G401 (cell line): ENCODE measurements around the gene SLC39A6. TPM values are rescaled to one million over a fixed set of nuclear protein-coding genes. Genes with fewer than 3 reads are reported as not detected.
"Not testable (repeated sequence)": the region's sequence is repeated elsewhere in the genome, so short reads cannot be mapped to it uniquely, and the experiment has no call there.

ENCODE experiments used
- DNase-seq: peaks from one replicate; pipeline ENCODE4 v3.0.0-alpha.2; 2015; ENCODE audit warnings: low spot score
- in situ Hi-C: cut with HindIII; loops from 2 replicates; pipeline ENCODE4 v1.10.0; 2016; ENCODE audit warnings: low sequenced_read_pairs, mixed read lengths
- total RNA-seq: library from RNA; depleted of rRNA; stranded (reverse); fragments of >200 nt; shearing (Covaris generic); gene quantifications from 2 replicates; pipeline ENCODE4 v1.2.3, GENCODE V29; 2014

SLC39A6 gene
- total RNA-seq, 1 experiment from 2014 or later = 69.7 TPM

- in situ Hi-C loops = no loop called here
- no peak for DNase-seq
These were observed 14.3 kb upstream of the SLC39A6 start for GRCh38 chr18:36143391-36143790.

GRCh38 chr18:36142751-36143150 is 13.6 kb upstream of the SLC39A6 start:
- in situ Hi-C loops = no loop called here
- no peak for DNase-seq

- in situ Hi-C loops = no loop called here
- no peak for DNase-seq
These were observed 12.4 kb upstream of the SLC39A6 start for GRCh38 chr18:36141576-36141975.

- in situ Hi-C loops = no loop called here
- DNase-seq = no peak
These were observed 10.1 kb upstream of the SLC39A6 start for GRCh38 chr18:36139245-36139644.

- DNase-seq = no peak
- in situ Hi-C loops = no loop called here
These were observed 6.1 kb upstream of the SLC39A6 start for GRCh38 chr18:36135264-36135663.

- in situ Hi-C loops = no loop called here
- DNase-seq = no peak
These were observed 3.6 kb upstream of the SLC39A6 start for GRCh38 chr18:36132756-36133155.

- in situ Hi-C loops = no loop called here
- no peak for DNase-seq
These were observed 2.7 kb upstream of the SLC39A6 start for GRCh38 chr18:36131692-36132483.

GRCh38 chr18:36130883-36131653 is 1.9 kb upstream of the SLC39A6 start:
- in situ Hi-C loops = no loop called here
- no peak for DNase-seq

- no peak for DNase-seq
- in situ Hi-C loops = no loop called here
These were observed 1.1 kb upstream of the SLC39A6 start for GRCh38 chr18:36130039-36130831.

- no peak for DNase-seq
- in situ Hi-C loops = no loop called here
These were observed 237 bp downstream of the SLC39A6 start for GRCh38 chr18:36128907-36129299.

GRCh38 chr18:36128530-36128870 is 640 bp downstream of the SLC39A6 start:
- DNase-seq = no peak

GRCh38 chr18:36127836-36128529 is 1.2 kb downstream of the SLC39A6 start:
- in situ Hi-C loops = no loop called here

More at GRCh38 chr18:36128530-36128870, 640 bp downstream of the SLC39A6 start:
- in situ Hi-C loops = no loop called here

GRCh38 chr18:36126668-36127067 is 2.5 kb downstream of the SLC39A6 start:
- no peak for DNase-seq
- in situ Hi-C loops = no loop called here

More at GRCh38 chr18:36127836-36128529, 1.2 kb downstream of the SLC39A6 start:
- peak; percentile 48 for DNase-seq

- in situ Hi-C loops = no loop called here
- no peak for DNase-seq
These were observed 4.3 kb downstream of the SLC39A6 start for GRCh38 chr18:36124841-36125240.

GRCh38 chr18:36120297-36120696 is 8.8 kb downstream of the SLC39A6 start:
- in situ Hi-C loops = no loop called here
- no peak for DNase-seq

- DNase-seq, in situ Hi-C loops: not testable (repeated sequence)
These were observed 12.4 kb downstream of the SLC39A6 start for GRCh38 chr18:36116771-36117170.

GRCh38 chr18:36114738-36115137 is 14.4 kb downstream of the SLC39A6 start:
- in situ Hi-C loops = no loop called here
- DNase-seq = no peak

GRCh38 chr18:36114251-36114650 is 14.9 kb downstream of the SLC39A6 start:
- DNase-seq = no peak
- in situ Hi-C loops = no loop called here

- in situ Hi-C loops = no loop called here
These were observed 16.8 kb downstream of the SLC39A6 start for GRCh38 chr18:36112302-36112701.

More at GRCh38 chr18:36112302-36112701, 16.8 kb downstream of the SLC39A6 start:
- no peak for DNase-seq
